Measurements from ENCODE around the gene FBXW11. TPM values are rescaled to one million over a fixed set of nuclear protein-coding genes. Genes with fewer than 3 reads are reported as not detected.

The FBXW11 gene
- total and polyA plus RNA-seq, 2 of the 8 experiments (the other 6 are each of a cell fraction or from before 2014, with no cell fraction given), result 45.0 to 75.6 TPM

GRCh38 chr5:172015346-172015745, 8.9 kb upstream of the FBXW11 start (continued):
- TF ChIP-seq CHD7 (IDR thresholded peaks at IDR 0.05; ENCODE audit: insufficient replicate concordance, low read length) (no peak), BACH1 (IDR thresholded peaks at IDR 0.05; ENCODE audit: low read length) (no peak), TEAD4 (IDR thresholded peaks at IDR 0.05; ENCODE audit: low read depth, low read length) (no peak), BRCA1 (IDR thresholded peaks at IDR 0.05; ENCODE audit: low read depth, low read length) (no peak), HDAC6 (IDR thresholded peaks at IDR 0.05; ENCODE audit: low read depth, low read length) (no peak), CHD1 (IDR thresholded peaks at IDR 0.05; ENCODE audit: low read depth, low read length) (no peak), SIRT6 (IDR thresholded peaks at IDR 0.05; ENCODE audit: low read length) (no peak)

Measured in H1 (cell line).